HUDEP-2 (cell line): ENCODE measurements around the gene ARAF.
A peak's percentile ranks its signal among the peaks of the same experiment; 100 is the strongest.
"Not testable (repeated sequence)": the region's sequence is repeated elsewhere in the genome, so short reads cannot be mapped to it uniquely, and the experiment has no call there.

Experiments used
- DNase-seq, 76 experiments: peaks; one replicate each; lab custom pipeline; 2025; ENCODE audit not compliant: unreplicated experiment in 76 of 76; lab: John Stamatoyannopoulos, UW

Gene ARAF

DNA sequence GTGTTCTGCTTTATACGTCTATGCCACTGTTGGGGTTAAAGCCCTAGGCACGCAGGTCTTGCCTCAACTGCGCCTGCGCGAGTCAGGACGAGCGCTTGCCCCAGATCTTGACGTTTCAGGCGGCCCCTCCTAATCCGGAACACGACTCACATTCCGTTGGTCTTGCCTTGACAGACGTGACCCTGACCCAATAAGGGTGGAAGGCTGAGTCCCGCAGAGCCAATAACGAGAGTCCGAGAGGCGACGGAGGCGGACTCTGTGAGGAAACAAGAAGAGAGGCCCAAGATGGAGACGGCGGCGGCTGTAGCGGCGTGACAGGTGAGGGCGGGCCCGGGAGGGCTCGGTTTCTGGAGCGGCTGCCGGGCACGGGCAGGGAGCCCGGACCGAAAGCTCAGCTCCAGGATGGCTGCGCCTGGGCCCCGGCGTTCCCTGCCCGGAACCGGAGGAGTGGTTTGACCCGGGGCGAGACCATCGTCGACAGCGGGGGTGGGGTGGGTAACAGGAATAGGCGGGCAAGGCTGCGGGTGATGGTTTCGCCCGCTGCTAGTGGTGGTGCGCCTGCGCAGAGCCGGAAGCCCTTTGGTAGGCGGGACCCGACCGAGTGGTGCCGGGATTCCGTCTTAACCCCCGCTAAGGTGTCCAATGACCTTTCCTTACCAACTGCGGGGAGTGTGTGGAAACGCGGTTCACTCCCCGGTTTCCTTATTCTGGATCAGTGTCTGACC, at the start of gene ARAF:
Gene ARAF (plus strand): TSS at position 272 of the 725 bp plus-strand sequence. CDS start 1,763 bp downstream, outside the sequence.
- peak in 75 of 76 experiments; percentile 55 to 98 (median 93) for DNase-seq

DNA sequence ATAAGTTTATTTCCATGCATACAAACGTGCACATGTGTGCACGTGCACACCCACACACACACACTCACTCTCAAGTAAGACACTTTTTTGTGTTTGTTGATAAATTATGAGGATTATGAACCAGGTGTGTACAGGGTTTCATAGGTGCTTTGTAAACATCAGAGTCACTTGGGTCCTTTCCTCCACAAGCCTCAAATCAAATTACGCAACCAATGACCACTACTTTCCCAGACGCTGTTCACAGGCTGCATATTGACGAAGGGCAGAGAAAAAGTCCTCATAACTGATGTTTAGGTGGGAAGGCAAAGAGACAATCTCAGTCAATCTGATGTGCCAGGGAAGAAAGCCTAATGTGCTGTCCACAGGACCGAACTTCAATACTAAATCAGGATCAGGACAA, 48.6 kb upstream of the ARAF start:
- not testable (repeated sequence) for DNase-seq

DNA sequence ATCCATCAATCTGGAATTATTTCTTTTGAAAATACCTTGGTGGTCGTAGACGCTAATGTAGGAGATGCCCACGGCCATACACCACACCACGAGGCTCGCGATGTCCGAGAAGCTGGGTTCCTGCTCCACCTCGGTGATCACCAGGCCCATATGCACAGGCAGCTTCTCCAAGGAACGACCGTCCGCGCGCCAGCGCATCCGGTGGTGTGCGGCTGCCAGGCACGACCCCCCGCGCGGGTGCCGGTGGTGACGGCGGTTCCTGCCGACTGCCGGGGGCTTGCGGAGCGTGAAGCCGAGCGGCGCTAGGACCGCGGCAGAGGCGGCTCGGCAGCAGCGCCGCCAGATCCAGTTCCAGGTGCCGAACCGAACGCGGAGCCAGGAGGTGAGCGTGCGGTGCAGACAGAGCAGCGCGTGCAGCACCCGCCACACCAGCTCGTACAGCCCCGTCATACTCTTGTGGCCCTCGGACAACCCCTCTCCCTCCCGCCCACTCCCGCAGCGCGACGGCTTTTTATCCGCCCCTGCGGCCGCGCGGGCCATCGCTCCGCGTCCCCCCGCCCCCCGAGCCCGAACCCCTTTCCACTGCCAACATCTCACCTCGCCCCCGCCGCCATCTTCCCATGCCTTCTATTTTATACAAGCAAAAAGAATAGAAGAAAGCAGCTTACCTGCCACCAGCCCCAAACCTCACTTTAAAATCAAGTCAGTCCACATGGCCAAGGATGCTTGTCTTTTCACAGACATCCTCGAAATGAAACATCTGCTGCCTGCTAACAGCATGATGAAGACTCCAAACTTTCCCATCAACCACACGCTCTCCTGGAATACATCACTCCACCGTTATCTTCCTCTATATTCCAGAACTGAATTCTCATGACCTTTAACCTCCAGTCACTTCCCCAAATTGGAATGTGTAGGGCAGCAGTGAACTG, 47.7 kb upstream of the ARAF start:
- not testable (repeated sequence) for DNase-seq

DNA sequence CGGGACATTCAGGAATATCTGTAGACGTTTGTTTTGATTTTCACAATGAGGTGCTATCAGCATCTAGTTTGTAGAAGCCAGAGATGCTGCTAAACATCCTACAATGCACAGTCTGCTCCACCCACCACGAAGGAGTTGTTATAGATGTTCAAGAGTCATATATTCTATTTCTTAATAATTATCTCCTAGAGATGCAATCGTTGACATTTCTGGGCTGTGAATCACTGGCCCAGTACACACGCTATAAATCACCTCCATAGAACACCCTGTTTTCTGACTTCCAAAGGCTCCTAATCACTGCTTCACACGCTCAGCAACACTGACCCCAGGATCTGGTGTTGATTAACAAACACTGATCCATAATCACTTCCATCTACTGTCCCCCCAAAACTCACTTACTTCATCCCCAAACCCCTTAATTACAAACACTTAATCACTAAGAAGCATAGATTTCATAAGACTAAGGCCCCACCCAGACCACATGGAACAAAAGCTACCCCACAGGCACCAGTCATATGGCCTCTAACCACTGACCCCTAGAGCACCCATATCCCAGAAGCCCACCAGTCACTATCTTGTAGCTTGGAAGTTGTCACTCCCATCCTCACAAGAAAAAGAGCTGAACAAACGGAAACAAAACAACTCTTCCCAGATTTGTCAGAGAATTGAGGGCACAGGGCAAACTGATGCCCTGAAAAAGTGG, 46.3 kb upstream of the ARAF start:
- DNase-seq: no peak

DNA sequence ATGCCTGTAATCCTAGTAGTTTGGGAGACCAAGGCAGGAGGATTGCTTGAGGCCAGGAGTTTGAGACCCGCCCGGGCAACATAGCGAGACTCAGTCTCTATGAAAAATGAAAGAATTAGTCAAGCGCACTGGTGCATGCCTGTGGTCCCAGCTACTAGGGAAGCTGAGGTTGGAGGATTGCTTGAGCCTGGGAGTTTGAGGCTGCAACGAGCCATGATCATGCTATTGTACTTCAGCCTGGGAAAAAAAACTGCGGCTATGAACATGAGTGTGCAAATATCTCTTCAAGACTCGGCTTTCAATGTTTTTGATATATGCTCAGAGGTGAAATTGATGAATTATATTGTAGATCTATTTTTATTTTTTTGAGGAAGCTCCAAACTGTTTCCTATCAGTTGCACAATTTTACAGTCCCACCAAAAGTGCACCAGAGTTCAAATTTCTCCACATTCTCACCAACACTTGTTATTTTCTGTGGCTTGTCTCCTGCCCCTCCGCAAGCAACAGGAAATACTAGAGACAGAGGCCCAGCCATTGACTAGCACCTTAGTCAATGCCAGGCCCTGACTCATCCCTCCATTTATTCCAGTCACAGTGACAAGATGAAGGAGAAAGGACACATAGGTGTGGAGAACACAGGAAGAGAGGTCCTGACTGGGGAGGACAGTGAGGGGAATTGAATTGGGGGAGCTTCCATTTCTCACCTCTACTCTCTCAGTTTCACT, 44.9 kb upstream of the ARAF start:
- no peak for DNase-seq

DNA sequence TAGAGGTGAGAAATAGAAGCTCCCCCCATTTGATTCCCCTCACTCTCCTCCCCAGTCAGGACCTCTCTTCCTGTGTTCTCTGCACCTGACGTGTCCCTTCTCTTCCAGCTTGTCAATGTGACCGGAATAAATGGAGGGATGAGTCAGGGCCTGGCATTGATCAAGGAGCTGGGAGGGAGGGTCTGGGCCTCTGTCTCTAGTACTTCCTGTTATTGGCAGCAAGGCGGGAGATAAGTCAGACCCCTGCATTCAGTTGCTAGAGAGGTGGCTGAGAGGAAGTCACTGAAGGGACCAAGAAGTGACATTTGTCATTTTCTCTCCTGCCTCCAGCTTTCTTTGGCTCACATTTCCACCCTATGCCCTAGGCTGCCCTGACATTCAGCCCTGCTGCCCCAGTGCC, 42.9 kb upstream of the ARAF start:
- no peak for DNase-seq

DNA sequence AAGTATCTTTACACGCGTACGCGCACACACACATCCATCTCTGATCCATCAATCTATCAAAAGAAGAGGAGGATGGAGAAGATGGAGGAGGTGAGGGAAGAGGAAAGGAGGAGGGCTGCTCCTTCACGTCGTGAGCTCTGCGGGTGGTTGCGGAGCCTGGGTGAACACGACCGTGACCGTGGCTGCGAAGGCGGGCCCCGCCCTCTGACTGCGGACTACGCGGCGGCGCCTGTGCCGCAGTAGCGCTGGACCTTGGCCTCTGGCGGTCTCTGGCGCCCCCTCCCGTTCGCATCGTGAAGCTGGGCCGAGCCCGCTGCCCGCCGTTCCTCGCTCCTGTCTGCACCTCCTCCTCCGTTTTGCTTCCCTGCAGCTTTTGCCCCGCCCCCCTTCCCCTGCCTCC, 37.7 kb upstream of the ARAF start:
- peak in 65 of 76 experiments; percentile 0 to 70 (median 42) for DNase-seq

DNA sequence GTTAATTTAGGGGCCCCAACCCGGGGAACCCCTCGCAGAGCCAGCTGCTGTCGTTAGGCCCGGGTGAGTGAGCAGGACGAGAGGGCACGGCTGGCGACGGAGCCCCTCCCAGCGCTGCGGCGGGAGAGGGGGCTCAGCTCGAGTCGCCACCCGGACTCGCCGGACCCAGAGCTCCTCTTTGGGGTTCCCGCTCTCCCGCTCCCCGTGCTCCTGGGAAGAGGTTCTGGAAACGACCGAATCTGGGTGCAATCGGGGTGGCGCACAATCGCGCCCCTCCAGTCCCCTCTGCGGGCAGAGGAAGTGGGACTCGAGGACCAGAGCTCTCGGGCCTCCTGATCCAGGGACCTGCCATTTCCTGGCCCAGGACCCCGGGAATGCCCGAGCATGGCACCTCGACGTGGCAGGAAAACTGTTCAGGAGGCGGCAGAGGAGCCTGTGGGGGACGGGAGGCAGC, 37.3 kb upstream of the ARAF start:
- no peak for DNase-seq

DNA sequence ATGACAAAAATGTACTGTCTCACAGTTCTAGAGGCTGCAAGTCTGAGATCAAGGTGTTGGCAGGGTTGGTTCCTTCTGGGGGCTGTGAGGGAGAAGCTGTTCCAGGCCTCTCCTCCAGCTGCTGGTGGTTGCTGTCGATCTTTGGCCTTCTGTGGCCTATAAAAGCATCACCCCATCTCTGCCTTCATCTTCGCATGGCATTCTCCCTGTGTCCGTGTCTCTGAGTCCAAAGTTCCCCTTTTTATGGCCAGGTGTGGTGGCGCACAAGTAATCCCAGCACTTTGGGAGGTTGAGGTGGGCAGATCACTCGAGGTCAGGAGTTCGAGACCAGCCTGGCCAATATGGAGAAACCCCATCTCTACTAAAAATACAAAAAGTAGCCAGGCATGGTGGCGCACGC, 31.5 kb upstream of the ARAF start:
- no peak for DNase-seq

DNA sequence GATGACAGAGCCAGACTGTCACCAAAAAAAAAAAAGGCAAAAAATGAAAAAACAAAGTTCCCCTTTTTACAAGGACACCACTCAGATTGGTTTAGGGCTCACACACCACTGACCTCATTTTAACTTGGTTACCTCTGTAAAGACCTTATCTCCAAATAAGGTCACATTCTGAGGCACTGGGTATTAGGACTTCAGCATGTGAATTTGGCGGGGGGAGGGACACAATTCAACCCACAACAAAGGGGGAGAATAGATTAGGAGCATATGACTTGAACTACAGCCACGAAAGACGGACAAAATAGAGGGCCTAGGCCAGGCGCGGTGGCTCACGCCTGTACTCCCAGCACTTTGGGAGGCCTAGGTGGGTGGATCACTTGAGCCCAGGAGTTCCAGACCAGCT, 31.0 kb upstream of the ARAF start:
- DNase-seq: peak in 1 of 76 experiments; percentile 0

DNA sequence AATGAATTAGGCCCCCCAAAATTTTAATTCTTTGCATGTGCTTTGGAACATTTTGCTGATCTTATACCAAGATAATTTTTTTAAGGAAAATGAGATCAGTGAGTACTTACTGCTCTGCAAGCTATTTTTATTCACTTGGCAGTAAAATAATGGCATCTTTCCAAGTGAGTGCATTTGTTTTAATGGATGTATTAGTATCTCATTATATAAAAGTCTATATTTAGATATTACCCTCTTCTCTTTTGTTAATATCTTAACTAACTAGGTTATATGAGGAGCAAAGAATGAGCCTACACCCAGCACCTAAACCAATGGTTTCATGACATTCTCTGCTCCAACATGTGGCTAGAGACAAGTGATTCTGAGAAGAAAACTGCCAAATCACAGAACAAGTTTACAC, 21.1 kb upstream of the ARAF start:
- DNase-seq: no peak

DNA sequence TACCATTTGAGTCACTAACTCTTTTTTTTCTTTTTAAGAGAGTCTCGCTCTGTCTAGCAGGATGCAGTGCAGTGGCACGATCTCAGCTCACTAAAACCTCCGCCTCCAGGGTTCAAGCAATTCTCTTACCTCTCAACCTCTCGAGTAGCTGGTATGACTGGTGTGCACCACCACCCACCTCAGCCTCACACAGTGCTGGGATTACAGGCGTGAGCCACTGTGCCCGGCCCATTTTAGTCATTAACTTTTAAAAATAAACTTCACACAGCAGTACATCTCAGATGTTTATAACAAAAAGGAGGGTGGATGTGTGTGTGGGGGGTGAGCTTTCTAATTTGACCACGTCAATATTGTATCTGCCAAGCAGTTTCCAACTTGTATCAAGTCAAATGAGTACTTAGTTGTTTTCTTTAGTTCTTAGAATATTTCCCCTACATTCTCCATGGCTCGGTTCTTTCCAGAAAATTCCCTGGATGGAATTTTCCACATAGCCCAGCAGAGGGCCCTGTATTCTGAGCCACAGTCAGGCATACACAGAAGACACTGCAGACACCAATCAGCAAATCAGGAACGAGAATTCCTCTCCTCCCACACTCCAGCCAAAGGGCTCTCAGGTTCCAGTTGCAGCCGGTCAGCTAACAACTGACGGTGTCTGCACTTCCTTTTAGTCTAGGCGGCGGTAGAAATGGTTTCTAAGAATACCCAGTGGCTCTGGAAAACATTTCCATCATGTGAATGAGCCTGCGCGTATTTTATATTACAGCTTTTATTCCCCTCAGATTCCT, 20.1 kb upstream of the ARAF start:
- peak in 46 of 76 experiments; percentile 0 to 65 (median 8) for DNase-seq

DNA sequence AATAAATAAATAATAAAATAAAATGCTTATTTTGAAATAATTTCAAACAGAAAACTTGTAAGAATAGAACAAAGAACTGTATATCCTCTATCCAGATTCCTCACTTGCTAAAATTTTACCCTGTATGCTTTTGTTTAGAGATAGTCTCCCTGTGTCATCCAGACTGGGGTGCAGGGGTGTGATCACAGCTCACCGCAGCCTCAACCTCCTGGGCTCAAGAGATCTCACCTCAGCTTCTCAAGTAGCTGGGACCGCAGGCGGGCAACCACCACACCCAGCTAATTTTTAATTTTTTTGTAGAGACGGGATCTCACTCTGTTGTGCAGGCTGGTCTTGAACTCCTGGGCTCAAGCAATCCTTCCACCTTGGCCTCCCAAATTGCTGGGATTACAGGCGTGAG, 17.5 kb upstream of the ARAF start:
- no peak for DNase-seq

DNA sequence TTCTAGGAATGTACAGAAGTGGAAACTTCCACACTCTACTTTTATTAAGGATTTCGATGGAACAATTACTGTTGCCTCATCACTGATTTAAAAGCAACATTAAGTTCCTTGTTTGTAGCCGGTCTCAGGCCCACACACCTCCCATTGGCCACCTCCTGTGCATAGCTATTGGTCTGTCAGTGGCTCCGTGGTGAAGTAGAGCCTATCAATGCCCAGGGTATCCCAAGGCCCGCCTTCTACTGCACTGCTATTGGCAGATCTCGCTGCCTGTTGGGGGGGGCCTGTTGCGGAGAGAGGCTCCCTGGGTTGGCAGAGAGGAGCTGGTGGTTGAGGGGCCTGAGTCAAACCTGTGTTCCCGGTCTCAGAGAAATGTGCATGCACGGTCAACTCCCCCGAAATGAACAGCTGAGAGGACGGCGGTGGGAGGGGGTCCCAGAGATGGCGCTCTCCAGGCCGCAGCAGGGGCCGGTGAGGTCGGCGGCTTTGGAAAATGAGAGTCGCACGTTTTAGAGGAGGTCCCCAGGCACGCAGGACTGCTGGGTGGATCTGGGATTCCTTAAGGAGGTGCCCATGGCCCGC, 4.9 kb upstream of the ARAF start:
- peak in 72 of 76 experiments; percentile 12 to 90 (median 74) for DNase-seq

DNA sequence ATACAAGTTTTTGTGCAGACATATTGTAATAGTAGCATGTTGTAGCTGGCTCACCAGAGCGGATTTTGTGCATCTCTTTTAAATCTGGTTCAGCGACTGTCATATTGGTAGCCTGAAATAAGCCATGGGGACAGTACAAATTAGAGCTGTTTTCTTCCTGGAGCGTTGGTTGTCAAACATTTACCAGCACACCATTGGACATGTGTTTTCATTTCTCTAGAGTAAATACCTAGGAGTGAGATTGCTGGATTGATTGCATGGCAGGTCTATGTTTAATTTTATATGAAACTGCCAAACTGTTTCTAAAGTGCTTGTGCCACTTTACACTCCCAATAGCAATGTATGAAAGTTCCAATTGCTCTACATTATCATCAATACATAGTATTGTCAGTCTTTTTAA, 2.6 kb upstream of the ARAF start:
- no peak for DNase-seq

DNA sequence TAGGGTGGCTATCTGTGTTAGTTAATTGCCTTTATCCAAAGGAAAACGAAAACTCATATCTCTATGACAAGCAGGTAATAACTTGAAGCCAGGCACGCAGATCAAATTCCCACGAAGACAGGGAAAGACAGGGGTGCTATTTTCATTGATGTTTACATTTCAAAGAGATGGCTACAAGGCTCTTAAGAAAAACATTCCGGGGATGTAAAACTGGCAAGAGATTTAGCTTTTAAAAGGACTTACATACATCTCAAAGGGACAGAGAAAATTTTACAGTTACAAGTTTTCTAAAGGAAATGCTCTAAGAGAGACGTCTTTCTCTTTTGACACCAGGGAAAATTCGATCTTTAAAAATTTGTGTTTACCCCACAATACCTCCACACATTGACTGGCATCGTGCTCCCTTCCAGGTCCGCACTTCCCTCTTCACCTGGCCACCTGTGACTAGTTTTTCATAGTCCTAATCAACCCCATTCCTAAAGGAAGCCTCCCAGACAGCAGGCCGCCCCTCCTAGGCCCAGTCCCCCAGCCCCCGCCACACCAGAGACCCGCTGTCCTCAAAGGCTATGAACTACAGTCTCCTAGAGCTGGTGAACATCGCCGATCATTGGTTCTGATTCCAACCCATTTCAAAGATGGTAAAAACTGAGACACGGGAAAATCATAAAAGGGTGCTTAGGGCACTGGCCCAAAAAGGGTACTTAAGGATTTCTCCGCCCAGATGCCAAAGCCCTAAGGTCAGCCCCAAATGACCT, 649 bp upstream of the ARAF start:
- DNase-seq: no peak

DNA sequence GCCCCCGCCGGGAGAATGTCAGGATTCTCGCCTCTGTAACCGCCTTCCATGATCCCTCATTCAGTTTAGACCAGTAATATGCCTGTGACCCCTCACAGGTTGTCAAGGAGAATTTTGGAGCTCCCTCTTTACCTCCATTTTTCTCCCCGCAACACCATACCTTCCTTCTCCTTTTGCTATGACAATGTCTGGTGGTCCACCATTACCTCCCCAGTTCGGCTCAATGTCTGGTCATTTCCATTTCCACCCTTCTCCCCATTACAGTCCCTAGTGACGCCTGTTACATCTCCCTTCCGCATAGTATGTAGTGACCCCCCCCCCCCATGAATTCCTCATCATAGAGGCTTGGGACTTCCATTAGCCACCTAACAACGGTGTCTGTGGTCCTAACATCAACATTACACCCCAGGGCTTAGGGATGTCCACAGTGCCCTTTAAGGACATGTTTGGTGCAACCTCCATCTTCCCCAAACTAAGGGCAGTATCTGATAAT, 700 bp downstream of the ARAF start:
- peak in 3 of 76 experiments; percentile 0 to 26 (median 22) for DNase-seq

DNA sequence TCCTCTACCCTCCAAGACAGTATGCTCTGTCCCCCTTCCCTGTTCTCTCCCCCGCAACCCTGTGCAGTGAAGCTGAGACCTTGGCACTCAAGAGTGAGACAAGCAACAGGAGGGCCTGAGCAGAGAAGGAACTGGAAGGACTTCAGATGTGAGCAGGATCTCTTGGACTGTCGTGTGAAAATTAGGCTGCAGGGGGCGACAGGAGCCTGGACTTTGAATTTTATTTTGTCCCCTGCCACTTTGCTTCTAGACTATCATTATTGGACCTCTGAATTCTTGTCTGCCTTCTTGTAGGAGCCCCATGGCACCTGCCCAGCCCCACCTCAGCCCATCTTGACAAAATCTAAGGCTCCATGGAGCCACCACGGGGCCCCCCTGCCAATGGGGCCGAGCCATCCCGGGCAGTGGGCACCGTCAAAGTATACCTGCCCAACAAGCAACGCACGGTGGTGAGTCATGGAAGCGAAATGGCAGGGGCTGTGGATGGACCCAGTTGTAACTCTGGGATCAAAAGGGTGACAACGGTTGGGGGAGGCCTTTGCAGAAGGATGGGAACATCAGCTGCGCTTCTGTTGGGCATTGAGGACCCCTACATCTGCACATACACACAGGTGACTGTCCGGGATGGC, 1.7 kb downstream of the ARAF start:
- peak in 45 of 76 experiments; percentile 0 to 46 (median 16) for DNase-seq
